Testis (tissue), 2 donors: ENCODE measurements around the gene GDPGP1.
"Not testable (repeated sequence)": the region's sequence is repeated elsewhere in the genome, so short reads cannot be mapped to it uniquely, and the experiment has no call there.

ENCODE experiments used
- CTCF ChIP-seq, 3 experiments: fragments of 450-650 bp in 2 of 3; fragments of 200-600 bp in 1 of 3; sonication (generic) in 1 of 3; IDR thresholded peaks; one replicate each; pipeline ENCODE4 v1.5.1; 2016 to 2019; ENCODE audit warnings: antibody characterized with exemption in 3 of 3, mild to moderate bottlenecking in 2 of 3, moderate library complexity in 1 of 3
- POLR2A ChIP-seq: fragments of 450-650 bp; IDR thresholded peaks from one replicate; pipeline ENCODE4 v1.6.1; 2017; ENCODE audit warnings: antibody characterized with exemption, mild to moderate bottlenecking, moderate library complexity

- not testable (repeated sequence) for TF ChIP-seq CTCF (IDR thresholded peaks at IDR 0.05); POLR2A
These were observed 45.9 kb upstream of the GDPGP1 start for GRCh38 chr15:90188065-90188464.
